CD4-positive, alpha-beta T cell treated with Interleukin-2 at 100 ng/mL for 4 hours (primary cell): Measurements from ENCODE around the gene PPP1CA.

Experiments used
- DNase-seq: peaks from one replicate; pipeline ENCODE4 v3.0.0-alpha.2; 2020; ENCODE audit warnings: low spot score

Gene PPP1CA

GRCh38 chr11:67382276-67383136, 19.2 kb downstream of the PPP1CA start:
- peak; percentile 88 for DNase-seq

DNA sequence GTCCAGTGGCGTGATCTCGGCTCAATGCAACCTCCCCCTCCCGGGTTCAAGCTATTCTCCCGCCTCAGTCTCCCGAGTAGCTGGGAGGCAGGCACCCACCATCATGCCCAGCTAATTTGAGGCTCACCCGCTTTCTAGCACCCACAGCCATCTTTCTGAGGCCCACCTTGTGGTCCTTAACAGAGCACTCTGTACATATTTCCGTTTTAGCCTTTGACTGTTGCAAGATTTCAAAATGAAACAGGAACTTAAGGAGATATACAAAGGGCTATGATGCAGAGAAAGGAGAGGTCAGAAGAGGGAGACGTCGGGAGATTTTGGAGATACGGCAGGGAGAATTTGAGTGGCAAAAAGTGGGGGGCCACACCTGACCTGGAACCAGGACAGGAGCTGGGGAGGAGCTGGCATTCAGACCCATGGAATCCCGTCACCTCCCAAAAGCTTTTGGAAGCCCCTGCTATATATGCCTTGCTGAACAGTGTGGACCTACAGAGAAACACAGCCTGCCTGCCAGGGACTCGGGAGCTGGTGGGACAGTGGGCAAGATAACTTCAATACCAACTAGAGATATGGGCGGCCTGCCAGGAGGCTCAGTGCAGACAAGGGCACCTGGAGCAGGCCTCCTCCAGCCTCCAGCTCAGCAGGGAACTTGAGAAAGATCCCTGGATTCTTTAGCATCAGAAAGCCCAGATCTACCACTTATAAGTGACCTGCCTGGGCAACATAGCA, 20.2 kb downstream of the PPP1CA start:
- DNase-seq, result no peak

DNA sequence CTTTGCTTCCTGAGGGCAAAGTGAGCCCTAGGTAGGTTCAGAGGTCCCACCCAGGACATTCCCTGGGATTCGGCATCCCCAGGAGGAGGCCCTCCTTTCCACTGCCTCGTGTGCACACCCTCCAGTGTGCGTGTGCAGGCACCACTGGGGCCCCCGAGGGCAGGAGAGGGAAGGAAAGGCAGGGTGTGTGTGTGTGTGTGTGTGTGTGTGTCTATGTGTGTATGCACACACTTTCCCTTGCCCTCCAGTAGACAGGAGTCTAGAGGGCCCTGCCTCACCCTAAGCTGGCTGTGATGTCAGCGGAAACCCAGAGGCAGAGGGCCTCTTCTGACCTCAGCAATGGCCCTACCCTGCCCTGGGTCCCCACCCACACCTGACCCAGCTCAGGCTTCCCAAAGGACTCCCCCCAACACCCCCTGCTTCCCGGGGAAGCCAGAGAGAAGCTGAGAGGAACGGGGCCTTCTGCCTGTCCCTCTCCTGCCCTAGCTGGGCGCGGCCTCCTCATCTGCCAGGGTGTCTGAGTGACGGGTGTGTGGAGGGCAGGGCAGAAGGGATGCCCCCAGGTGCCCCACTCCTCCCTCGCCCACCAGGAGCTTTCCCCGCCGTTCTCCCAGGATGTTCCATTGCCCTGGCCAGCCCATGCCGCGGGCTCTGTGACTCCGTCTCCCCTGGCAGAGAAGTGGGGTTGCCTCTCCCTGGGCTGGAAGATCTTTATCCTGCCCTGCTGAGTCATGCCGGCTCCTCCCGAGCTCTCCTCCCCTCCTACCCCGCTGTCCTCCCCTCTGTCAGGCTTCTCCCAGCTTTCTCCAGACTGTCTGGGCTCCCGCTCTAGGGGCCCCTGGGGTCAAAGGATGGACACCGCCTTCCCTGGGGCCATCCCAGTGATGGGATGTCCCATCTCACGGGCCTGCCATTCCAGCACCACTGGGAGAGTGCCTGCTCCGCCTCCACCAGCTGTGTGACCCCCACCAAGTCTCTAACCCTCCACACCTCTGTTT, 22.3 kb downstream of the PPP1CA start:
- no peak for DNase-seq

- DNase-seq, result no peak
Measured at GRCh38 chr11:67378544-67378943, 23.1 kb downstream of the PPP1CA start.

DNA sequence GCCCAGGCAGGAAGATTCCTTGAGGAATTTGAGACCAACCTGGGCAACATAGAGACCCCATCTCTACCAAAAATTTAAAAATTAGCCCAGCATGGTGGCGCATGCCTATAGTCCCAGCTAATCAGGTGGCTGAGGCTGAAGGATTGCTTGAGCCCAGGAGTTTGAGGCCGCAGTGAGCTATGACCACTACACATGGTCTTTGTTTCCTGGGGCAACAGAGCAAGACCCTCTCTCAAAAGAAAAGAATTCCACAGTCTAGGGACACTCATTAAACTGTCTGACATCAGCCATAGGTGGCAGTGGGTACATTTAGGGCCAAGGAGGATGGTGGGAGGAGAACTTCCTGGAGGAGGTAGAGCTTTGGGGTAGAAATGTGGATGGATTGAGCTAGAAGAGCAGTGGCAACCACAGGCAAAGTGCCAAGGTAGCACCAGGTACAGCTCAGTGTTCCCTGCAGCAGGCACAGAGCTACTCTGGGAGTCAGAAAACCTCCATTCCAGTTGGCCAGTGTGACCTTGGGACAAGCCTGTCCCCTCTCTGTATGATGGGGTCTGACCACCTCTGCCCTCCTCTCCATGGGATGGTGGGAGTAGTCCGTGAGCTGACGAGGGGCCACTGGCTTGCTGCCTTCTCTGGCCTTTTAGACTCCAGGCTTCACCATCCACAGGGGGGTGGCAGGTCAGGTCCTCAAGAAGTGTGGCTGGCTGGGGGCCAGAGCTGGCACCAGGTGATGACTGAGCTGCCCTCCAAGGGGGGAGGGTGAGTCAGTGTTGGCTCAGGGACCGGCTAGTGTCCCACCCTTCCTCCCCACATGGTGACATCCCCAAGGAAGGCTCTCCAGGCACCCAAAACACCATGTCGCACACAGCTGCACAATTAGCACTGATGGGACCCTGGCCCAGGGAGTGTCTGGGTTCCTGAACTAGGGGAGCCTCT, 24.5 kb downstream of the PPP1CA start:
- DNase-seq, result no peak

DNA sequence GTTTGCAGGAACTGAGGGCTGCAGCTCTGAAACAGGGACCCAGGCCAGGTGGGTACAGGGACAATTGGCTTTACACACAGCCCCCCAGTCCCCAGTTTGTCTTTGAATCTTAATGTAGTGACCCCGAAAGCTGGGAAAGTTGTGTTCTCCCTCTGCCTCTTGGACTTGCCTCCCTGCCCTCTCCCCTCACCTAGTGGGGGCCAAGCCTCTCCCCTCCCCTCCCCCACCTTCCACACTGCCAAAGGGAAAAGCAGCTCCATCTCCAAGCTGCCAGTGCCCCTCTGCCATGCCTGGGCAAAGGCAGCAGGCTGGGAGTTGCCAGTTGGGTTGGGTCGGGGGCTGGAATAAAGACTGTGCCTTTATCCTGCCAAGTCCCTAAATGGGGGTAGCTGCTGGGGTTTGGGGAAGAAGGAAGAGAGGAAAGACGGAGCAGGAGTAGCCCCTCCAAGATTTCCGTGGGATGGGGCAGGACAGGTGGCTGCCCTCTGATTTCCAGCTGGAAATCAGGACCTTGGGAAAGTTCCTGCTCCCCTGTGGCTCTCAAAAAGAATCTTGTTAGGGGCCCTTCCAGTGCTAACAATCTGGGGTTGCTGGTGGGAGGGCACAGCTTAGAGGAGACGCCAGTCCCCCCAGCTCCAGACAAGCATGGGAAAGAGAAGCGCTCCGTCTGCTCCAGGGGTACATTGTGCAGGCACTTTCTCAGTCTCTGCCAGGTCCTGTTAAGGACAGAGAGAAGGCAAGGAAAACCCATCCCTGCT, 25.4 kb downstream of the PPP1CA start:
- no peak for DNase-seq

- DNase-seq, result no peak
Measured at GRCh38 chr11:67375320-67376055, 26.2 kb downstream of the PPP1CA start.

DNA sequence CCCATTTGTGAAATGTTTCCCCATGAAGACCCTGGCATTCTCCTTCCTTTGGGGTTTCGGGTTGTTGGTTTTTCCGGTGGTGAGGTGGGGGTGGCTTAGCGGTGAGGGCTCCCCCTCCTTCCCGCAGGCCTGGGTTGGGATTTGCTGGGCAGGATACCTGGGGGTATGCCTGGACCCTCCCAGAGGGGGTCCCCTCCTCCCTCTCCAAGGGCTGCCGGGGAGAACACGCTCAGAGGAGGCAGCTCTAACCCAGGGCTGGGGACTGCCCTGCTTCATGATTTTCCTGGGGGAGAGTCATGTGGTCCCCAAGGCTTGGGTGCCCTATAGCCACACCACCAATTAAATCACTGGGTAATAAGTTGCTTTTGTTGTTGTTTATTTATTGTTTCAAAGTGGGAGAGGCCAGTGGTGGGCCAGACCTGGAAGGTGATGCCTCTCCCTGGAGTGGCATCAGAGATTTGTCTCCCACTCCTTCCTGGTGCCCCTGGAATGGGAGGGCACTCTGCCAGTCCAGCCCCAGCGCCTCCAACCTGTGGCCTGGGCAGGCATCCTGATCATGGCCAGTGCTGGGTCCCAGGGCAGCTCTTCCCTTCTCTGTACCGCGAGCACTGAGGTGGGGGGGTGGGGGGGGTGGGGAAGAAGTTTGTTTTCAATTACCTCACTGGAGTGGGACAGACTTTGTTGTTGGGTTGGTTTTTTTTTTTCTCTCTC, 26.9 kb downstream of the PPP1CA start:
- no peak for DNase-seq

DNA sequence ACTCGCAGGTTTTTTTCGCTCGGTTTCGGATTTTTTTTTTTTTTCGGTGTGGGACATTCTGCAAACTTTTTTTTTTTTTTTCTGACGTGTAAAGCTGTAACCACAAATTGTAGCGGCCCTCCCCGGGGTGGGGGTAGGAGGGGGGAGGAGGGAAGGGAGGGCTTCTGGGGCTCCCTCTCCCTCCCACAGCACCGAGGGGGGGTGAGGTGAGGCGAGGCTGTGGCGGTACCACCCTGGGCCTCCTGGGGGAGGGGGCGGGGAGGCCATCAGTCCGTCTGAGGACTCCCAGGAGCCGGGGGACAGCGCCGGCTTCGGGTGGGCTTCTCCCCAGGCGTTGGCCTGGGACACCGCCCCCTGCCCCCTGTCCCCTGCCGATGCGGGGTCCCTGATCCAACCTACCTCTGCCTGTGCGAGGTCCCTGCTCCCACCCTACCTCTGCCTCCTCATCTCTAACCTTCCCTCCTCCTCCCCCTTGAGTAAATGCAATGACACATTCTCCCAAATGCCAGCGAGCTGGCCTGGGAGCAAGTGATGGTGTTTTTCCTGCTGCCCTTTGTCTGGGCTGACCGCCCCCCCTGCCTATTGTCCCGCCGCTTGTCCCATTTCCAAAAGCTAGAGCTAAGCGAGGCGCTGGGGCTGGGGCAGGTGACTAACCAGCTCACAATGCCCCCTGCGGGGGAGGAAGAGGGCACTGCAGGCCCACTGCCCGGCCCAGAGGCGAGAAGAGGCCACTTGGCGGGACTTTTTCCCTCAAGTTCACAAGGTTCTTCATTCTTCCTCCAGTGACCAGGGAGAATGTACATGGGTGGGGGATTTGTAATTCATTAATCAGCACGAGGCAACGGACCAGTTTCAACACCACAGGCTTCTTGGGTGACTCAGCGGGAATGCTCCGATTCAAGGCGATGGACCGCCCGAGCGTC, 27.7 kb downstream of the PPP1CA start:
- peak; percentile 84 for DNase-seq

DNA sequence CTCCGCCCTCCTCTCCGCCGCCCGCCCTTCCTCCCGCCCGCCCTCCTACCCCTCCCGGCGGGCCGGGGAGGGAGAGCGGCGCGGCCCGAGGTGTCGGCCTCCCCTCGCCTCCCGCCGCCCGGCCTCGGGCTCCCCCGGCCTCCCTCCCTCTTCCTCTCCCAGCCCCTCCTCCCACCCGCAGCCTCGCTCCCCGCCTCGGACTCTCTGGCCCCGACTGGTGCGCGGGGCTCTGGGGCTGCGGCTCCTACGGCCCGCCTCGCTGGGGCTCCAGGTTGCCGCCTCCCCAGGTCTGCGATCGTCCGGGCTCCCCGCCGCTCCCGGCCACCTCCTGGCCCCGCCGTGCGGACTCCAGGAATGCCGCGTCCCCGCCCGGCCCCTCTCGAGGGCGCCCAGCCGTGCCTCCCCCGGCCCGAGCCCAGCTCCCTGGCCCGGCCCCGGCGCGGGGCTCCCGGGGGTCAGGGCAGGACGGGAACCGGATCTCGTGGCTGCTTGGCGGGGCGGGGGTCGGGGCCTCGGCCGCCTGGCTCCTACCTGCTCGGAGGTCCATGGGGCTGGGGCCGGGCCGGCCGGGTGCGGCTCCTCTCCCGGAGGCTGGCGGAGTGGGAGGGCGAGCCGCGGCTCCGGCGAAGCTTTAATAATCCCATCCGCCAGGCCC, 28.5 kb downstream of the PPP1CA start, which contains the start of gene CLCF1:
Gene CLCF1 (minus strand): TSS at position 606 of the 655 bp plus-strand sequence. CDS start 59 bp downstream, at position 547.
- no peak for DNase-seq

GRCh38 chr11:67372321-67372992, 29.2 kb downstream of the PPP1CA start:
- DNase-seq, result no peak

DNA sequence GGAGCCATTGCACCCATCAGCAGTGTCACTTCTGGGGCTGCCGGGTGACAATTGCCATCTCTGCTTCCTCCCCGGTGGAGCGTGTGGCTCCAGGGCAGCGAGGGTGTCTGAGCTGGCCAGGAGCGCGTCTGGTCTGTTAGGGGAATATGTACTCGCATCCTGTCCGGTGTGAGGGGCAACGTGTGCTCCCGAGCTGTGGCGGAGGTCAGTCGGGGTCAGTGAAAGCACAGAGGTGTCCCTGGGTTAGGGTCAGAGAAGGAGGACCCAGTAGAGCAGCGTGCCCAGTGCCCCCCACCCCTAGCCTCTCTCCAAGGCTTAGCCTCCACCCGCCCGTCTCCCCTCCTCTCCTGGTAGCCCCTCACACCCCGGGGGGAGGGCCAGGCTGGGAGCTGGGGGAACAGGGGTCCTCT, 29.7 kb downstream of the PPP1CA start:
- no peak for DNase-seq

GRCh38 chr11:67371189-67371910, 30.3 kb downstream of the PPP1CA start:
- DNase-seq, result peak; percentile 31

- DNase-seq, result no peak
Measured at GRCh38 chr11:67370351-67371076, 31.1 kb downstream of the PPP1CA start.

DNA sequence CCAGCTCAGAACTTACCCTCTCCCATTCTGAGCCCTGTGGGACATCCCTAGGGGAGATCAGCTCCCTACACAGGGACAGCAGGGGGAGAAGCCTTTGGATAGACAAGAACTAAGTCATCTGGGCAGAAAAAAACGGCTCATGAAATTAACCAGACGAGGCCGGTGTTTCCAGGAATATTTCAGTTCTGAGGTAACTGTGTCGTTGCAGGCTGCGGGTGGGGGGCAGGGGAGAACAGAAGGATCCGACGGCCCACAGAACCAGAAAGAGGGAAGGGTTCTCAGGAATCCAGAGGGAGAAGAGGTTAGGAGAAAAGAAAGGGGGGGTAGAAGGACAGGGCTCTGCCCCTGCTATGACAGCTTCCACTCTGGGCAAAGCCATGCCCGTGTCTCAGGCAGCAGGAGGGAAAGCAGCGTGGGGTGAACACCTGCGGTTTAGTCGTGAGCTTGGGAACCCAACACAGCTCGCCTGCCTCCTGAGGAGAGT, 31.8 kb downstream of the PPP1CA start:
- DNase-seq, result no peak
